PFSK-1 (cell line): Measurements from ENCODE around the gene TM6SF1.

Experiments
- FOXP2 ChIP-seq: optimal IDR thresholded peaks from 2 replicates; pipeline ENCODE3; 2011; ENCODE audit warnings: borderline replicate concordance, control low read depth, inconsistent platforms; ENCODE audit not compliant: insufficient read depth; ENCODE audit errors: extremely low read length, extremely low read depth
- POLR2AphosphoS5 ChIP-seq: IDR thresholded peaks from 2 replicates; pipeline ENCODE4 v1.6.1; 2012; ENCODE audit warnings: low read depth, mild to moderate bottlenecking, control low read depth, low read length, moderate library complexity
- REST ChIP-seq, 2 experiments: IDR thresholded peaks; 2 replicates each; pipeline versions ENCODE4 v1.6.1 to v1.8.0; 2011 to 2012; ENCODE audit warnings: low read depth in 2 of 2, low read length in 2 of 2, control low read depth in 1 of 2, inconsistent platforms in 1 of 2, mild to moderate bottlenecking in 1 of 2, moderate library complexity in 1 of 2; ENCODE audit not compliant: insufficient read depth in 1 of 2
- SIN3A ChIP-seq: IDR thresholded peaks from 2 replicates; pipeline ENCODE4 v1.6.1; 2012; ENCODE audit warnings: mild to moderate bottlenecking, low read length, moderate library complexity, borderline replicate concordance; ENCODE audit not compliant: insufficient read depth
- TAF1 ChIP-seq: IDR thresholded peaks from 2 replicates; pipeline ENCODE4 v1.6.1; 2012; ENCODE audit warnings: low read length, control low read depth, borderline replicate concordance; ENCODE audit not compliant: insufficient read depth

The TM6SF1 gene

GRCh38 chr15:83123529-83123928 is 16.1 kb downstream of the TM6SF1 start:
- TF ChIP-seq FOXP2 = no peak

GRCh38 chr15:83127547-83128150 is 20.2 kb downstream of the TM6SF1 start:
- TF ChIP-seq POLR2AphosphoS5 (no peak), SIN3A (no peak), REST (IDR thresholded peaks at IDR 0.05; ENCODE audit: insufficient read depth in 1 of 2, low read depth in 2 of 2, low read length in 2 of 2) (no peak), FOXP2 (no peak), TAF1 (no peak)

- TF ChIP-seq SIN3A = no peak
- TF ChIP-seq REST (IDR thresholded peaks at IDR 0.05; ENCODE audit: insufficient read depth in 1 of 2, low read depth in 2 of 2, low read length in 2 of 2) = no peak
- no peak for TF ChIP-seq TAF1
- no peak for TF ChIP-seq POLR2AphosphoS5
- no peak for TF ChIP-seq FOXP2
Observed at GRCh38 chr15:83129791-83130190, 22.3 kb downstream of the TM6SF1 start.

- TF ChIP-seq FOXP2 = no peak
- no peak for TF ChIP-seq TAF1
- TF ChIP-seq POLR2AphosphoS5 = no peak
- no peak for TF ChIP-seq REST (IDR thresholded peaks at IDR 0.05; ENCODE audit: insufficient read depth in 1 of 2, low read depth in 2 of 2, low read length in 2 of 2)
- no peak for TF ChIP-seq SIN3A
Observed at GRCh38 chr15:83132861-83133523, 25.5 kb downstream of the TM6SF1 start.

GRCh38 chr15:83144771-83145170 is 37.3 kb downstream of the TM6SF1 start:
- TF ChIP-seq SIN3A (no peak), POLR2AphosphoS5 (no peak), TAF1 (no peak), REST (IDR thresholded peaks at IDR 0.05; ENCODE audit: insufficient read depth in 1 of 2, low read depth in 2 of 2, low read length in 2 of 2) (no peak), FOXP2 (no peak)
